ENCODE data around the gene TRAF1.

The TRAF1 gene

DNA sequence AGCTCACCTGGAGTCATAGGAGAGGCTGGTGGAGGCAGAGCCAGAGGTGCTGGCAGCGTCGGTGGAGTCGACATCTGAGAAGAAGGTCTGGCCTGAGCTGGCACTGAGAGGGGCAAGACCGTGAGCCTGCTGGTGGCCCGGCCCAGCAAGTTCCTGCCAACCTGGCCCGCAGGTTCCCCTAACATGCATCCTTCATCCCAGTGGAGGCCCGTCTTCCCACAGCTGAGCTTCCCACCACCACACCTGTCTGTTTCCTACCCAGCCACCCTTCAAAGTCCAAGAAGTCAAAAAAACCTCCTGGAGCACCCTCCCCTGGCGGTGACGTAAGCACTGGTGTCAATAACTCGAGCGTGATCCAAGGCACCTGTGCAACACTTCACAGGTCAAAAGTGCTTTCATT, 66.5 kb downstream of the TRAF1 start:
- in situ Hi-C loops (cut with MboI; ENCODE audit: low pct_unique_long_range_greater_than_20kb, low sequenced_read_pairs, unreplicated experiment): no loop called here
- TF ChIP-seq, protein P1, sequence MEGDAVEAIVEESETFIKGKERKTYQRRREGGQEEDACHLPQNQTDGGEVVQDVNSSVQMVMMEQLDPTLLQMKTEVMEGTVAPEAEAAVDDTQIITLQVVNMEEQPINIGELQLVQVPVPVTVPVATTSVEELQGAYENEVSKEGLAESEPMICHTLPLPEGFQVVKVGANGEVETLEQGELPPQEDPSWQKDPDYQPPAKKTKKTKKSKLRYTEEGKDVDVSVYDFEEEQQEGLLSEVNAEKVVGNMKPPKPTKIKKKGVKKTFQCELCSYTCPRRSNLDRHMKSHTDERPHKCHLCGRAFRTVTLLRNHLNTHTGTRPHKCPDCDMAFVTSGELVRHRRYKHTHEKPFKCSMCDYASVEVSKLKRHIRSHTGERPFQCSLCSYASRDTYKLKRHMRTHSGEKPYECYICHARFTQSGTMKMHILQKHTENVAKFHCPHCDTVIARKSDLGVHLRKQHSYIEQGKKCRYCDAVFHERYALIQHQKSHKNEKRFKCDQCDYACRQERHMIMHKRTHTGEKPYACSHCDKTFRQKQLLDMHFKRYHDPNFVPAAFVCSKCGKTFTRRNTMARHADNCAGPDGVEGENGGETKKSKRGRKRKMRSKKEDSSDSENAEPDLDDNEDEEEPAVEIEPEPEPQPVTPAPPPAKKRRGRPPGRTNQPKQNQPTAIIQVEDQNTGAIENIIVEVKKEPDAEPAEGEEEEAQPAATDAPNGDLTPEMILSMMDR (IDR thresholded peaks at IDR 0.05; ENCODE audit: extremely low read depth, insufficient read depth, missing control alignments): no peak
- DNase-seq (ENCODE audit: low spot score): no peak

DNA sequence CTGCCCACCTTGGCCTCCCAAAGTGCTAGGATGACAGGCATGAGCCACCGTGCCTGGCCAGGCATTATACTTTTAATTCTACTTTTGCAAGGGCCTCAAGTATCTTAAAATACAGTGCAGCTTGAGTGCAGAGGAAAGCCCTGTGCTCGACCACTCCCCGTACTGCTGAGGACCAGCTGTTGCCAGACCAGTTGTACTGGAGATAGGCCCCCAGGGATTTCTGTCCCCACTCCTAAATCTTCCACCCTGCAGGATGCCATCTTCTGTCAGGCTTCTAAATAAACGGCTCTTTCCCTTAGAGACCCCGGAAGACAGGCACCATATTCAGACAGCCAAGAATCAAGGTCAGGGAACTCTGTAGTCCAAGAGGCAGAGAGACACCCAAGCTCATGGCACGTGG, 67.2 kb downstream of the TRAF1 start:
- no peak for DNase-seq (ENCODE audit: low spot score)
- TF ChIP-seq, protein P1 (IDR thresholded peaks at IDR 0.05; ENCODE audit: extremely low read depth, insufficient read depth, missing control alignments): no peak
- in situ Hi-C loops (cut with MboI; ENCODE audit: low pct_unique_long_range_greater_than_20kb, low sequenced_read_pairs, unreplicated experiment): no loop called here

DNA sequence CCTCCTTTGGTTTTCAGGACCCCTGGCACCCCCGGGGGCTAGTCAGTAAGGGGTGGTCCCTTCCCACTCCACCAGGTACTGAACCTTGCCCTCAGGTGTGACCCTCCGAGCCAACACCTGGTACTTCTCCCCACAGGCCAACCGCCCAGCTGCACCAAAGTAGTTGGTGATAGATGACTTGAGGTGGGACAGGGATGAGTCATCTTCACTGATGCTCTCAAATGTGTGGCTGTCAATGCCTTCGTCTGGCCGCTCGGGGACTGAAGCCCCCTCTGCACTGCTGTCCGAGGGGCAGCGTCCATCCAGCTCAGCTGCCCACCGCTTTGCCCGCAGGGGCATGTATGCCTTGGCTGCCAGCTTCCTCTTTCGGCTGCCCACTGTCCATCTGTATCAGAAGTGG, 68.7 kb downstream of the TRAF1 start:
- in situ Hi-C loops (cut with MboI; ENCODE audit: low pct_unique_long_range_greater_than_20kb, low sequenced_read_pairs, unreplicated experiment): no loop called here
- no peak for DNase-seq (ENCODE audit: low spot score)

DNA sequence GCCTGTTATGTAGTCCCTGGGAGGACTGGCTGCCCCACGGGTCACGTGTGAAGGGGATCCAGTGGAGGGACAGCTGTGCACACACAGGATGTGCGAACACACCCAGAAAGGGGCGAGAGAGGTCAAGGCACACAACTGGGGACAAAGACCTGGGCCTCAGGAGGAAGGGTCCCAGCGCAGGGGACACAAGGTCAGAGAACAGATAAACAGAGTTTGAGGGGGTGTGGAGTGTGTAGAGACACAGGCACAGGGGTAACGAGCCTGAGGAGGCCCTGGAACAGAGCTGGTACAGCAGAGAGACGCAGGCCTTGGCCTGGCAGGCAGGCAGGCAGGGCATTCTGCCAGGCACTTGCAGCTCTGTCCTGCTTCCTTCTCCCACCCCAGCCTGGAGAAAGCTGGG, 69.1 kb downstream of the TRAF1 start:
- in situ Hi-C loops (cut with MboI; ENCODE audit: low pct_unique_long_range_greater_than_20kb, low sequenced_read_pairs, unreplicated experiment): no loop called here
- TF ChIP-seq, protein P1 (IDR thresholded peaks at IDR 0.05; ENCODE audit: extremely low read depth, insufficient read depth, missing control alignments): no peak
- DNase-seq (ENCODE audit: low spot score): no peak

More for the DNA sequence above, 68.7 kb downstream of the TRAF1 start:
- TF ChIP-seq, protein P1 (IDR thresholded peaks at IDR 0.05; ENCODE audit: extremely low read depth, insufficient read depth, missing control alignments): no peak

DNA sequence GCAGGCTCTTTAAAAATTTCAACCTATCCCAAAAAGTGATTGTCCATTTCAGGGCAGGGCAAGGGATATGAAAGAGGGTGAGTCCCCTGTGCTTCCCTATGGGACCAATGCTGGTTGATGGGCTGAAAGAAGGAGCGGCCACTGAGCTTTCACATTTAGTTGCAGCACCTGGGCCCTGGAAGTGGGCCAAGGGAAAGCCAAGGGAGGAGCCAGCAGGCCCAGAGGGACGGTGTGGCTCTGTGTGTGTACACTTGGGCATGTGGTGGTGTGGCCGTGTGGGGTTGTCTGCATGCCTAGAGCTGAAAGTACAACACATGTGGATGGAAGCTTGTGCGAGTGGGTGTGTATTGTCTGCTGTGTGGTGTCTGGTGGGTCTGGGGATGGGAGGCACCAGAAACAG, 69.9 kb downstream of the TRAF1 start:
- in situ Hi-C loops (cut with MboI; ENCODE audit: low pct_unique_long_range_greater_than_20kb, low sequenced_read_pairs, unreplicated experiment): no loop called here
- DNase-seq (ENCODE audit: low spot score): no peak
- TF ChIP-seq, protein P1 (IDR thresholded peaks at IDR 0.05; ENCODE audit: extremely low read depth, insufficient read depth, missing control alignments): no peak

DNA sequence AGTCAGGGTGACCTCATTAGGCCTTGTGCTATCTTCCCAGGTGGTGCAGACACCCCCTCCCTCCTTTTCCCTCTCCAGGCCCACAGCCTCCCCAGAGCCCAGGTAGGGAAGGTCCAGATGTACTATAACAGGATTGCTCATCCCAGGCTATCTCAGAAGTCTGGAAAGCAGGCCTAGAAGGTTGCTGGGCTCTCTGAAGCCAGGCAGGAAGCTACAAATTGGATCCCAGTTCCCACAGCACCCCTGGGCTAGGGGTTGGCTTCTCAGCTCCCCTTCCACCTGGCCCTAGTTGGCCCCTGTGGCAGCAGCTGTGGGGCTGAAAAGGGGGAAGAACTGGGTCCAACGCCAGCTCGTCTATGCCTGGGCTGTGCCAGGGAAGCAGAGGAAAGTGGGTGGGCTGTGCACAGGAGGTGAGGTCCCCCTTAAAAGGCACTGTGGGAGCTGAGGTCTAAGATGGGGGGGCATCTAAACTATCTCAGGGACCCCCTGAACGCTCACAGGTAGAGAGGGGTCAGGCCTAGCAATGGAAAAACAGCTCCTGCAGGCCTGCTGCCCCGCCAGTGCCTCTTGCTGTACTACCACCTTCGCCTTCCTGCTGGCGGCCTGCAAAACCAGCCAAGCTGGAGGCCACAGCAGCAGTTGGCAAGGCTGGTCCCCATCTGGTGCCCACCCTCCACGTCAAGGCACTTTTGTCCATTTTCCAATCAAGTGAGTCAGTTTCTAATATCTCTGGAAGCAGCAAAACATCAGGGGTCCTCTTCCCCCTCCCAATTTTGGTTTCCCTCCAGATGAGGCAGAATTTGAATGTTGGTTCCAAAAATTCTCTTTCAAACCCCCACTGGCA, 70.5 kb downstream of the TRAF1 start:
- in situ Hi-C loops (cut with MboI; ENCODE audit: low pct_unique_long_range_greater_than_20kb, low sequenced_read_pairs, unreplicated experiment): no loop called here
- TF ChIP-seq, protein P1 (IDR thresholded peaks at IDR 0.05; ENCODE audit: extremely low read depth, insufficient read depth, missing control alignments): no peak
- no peak for DNase-seq (ENCODE audit: low spot score)

All from GM13977 (cell line).